Stimulated activated CD8-positive, alpha-beta memory T cell treated with anti-CD3 and anti-CD28 coated beads, Interleukin-12 subunit alpha, Interleukin-12 subunit beta, amount 100 ng/mL, for 1 hour (primary cell): ENCODE measurements around the gene GMNN.

Experiments used
- DNase-seq: peaks from one replicate; pipeline ENCODE4 v3.0.0-alpha.2; 2020; ENCODE audit warnings: low read depth

GMNN gene

GRCh38 chr6:24807584-24807983 lies 32.8 kb downstream of the GMNN start:
- DNase-seq = no peak

- DNase-seq = no peak
Observed at GRCh38 chr6:24809728-24810127, 35.0 kb downstream of the GMNN start.

DNA sequence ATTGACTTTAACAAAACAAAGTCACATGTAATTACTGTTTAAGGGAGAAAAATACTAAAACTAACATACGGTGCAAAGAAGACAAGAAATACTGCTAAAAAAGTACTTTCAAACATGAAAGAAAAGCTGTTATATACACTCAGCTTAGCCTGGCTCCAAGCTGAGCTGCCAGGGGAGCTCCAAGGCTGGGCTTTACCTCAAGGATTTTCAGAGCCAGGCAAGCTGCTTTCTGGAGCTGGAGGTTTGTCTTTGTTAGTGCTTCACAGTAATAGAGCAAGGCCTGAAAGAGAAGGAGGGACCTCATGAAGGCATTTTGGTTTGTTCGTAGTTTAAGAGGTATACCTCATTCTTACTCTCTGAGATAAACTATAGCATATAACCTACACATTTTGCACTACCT lies 43.6 kb downstream of the GMNN start:
- no peak for DNase-seq

DNA sequence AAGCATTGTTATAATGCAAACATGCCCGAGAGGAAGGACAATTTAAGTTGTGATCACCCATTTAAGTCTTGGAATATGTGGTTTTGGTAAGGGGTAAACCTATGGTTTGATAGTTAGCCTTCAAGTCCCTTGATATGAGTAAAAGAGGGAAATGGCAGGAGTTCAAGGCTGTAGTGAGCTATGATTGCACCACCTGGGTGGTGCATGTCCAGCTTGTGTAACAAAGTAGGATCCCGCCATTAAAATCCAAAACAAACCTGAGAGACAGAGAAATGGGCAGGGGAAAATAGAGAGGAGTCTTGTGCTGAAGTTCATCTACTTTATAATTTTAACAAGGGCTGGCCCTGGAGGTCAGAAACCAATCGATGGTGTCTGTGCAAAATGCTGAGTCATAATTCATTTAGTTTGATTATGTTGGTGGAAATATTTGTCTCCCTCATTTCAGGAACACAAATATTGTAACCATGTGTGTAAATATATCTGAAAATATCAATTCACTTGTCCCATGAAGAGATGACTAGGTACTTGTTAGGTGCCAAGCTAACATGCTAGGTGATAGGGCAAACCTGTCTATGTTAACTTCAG lies 47.2 kb downstream of the GMNN start:
- DNase-seq = no peak

GRCh38 chr6:24822696-24823095 lies 48.0 kb downstream of the GMNN start:
- no peak for DNase-seq

DNA sequence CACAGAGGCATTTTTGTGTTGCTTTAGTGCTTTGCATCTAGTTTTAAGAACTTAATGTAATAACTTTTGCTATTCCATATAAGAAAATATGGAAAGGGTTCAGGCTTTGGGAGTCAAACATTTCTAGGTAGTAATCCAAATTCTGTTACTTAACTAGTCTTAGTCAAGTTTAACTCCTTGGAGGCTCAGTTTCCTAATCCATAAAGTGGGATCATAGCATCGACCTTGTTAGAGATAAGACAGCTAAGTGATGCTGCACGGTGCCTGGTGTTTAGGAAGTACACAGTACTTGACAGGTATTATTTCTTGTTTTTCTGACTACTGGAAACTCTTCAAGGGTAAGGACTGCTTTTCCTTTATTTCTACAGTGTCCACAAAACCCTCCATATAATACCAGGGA lies 48.4 kb downstream of the GMNN start:
- DNase-seq = no peak

- DNase-seq = no peak
Observed at GRCh38 chr6:24824142-24824938, 49.6 kb downstream of the GMNN start.

- DNase-seq = no peak
Observed at GRCh38 chr6:24825130-24825630, 50.4 kb downstream of the GMNN start.

GRCh38 chr6:24827162-24827561 lies 52.4 kb downstream of the GMNN start:
- no peak for DNase-seq

GRCh38 chr6:24827970-24828369 lies 53.2 kb downstream of the GMNN start:
- DNase-seq = no peak

- no peak for DNase-seq
Observed at GRCh38 chr6:24829657-24830056, 54.9 kb downstream of the GMNN start.

- no peak for DNase-seq
Observed at GRCh38 chr6:24831771-24832716, 57.3 kb downstream of the GMNN start.

DNA sequence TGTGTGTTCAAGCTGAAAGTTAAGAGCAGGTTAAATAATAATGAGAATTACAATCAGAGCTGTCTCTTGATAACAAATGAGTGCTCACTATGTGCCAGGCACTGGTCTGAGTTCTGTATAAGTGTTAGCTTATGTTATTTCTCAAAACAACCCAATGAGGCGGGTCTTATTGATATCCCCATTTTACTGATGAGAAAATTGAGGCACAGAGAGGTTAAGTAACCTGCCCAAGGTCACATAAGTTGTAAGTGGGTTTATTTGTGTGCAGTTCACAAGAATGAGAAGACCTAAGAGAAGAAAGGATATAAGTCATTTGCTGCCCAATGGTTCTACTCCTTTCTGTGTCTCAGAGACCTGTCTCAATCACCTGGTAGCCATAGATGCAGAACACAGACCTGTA lies 58.1 kb downstream of the GMNN start:
- DNase-seq = no peak

DNA sequence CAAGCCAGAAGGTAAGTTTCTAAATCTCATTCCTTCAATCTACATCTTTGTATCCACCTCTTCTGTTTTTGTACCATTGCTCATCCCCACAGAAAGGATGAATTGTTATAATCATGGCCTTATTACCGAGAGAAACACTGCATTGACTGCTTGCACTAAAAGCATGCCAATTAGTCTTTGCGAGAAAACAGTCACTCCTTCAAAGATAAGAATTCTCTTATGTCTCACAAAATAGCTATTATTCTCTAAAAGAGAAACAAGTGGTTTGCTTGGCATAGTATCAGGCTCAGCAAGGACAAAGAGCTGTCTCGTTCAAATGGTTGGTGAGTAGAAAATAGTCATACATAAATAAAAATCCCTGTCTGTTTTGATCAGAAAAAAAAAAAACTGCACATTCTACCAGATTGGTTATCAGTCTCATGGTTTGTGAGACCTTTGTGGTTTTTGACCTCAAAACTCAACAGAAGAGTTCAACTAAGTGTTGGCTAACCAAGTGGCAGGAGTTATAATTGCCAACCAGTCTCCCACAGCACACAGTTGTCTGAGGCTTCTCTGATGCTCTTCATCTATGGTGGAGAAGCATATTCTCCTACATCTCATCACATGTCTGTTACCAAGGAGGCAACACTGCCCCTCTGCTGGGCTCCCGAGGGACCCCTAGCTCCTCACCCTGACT lies 59.1 kb downstream of the GMNN start:
- DNase-seq = no peak
